Ascending aorta (tissue), 2 donors: Measurements from ENCODE around the gene CHRNB2. TPM values are rescaled to one million over a fixed set of nuclear protein-coding genes. Genes with fewer than 3 reads are reported as not detected.

Experiments used
- DNase-seq, 2 donors: peaks; one replicate each; pipeline ENCODE4 v3.0.0-alpha.2; 2019; ENCODE audit warnings: low spot score in 2 of 2
- H3K27ac ChIP-seq, 2 donors: fragments of 200-600 bp; sonication (generic); one replicate each; pipeline ENCODE4 v1.5.1; 2016 to 2017; ENCODE audit warnings: mild to moderate bottlenecking in 1 of 2
- H3K27me3 ChIP-seq: fragments of 200-600 bp; sonication (generic); one replicate; pipeline ENCODE4 v1.5.1; 2017
- H3K36me3 ChIP-seq, 2 donors: fragments of 200-600 bp; sonication (generic); one replicate each; pipeline ENCODE4 v1.5.1; 2016
- H3K4me1 ChIP-seq, 2 donors: fragments of 200-600 bp; sonication (generic); one replicate each; pipeline ENCODE4 v1.5.1; 2016 to 2017; ENCODE audit warnings: mild to moderate bottlenecking in 1 of 2
- H3K4me3 ChIP-seq, 2 donors: fragments of 200-600 bp; sonication (generic); one replicate each; pipeline ENCODE4 v1.5.1; 2016 to 2017; ENCODE audit warnings: mild to moderate bottlenecking in 1 of 2
- H3K9me3 ChIP-seq, 2 donors: fragments of 200-600 bp; sonication (generic); one replicate each; pipeline ENCODE4 v1.5.1; 2016
- intact Hi-C: fragments of 100-400 bp; cut with DNase I; formaldehyde crosslinking; loops from one replicate; pipeline ENCODE4 v1.15.1; 2023
- total RNA-seq: library from RNA; depleted of rRNA; stranded (reverse); fragments of >200 nt; gene quantifications from one replicate; pipeline ENCODE4 v1.1.0, GENCODE V29; 2016
- TF ChIP-seq, protein P1 (sequence below), 3 experiments: fragments of 200-600 bp in 2 of 3; fragments of 450-650 bp in 1 of 3; sonication (generic) in 2 of 3; IDR thresholded peaks; one replicate each; pipeline ENCODE4 v1.5.1; 2016 to 2019; ENCODE audit warnings: antibody characterized with exemption in 3 of 3, mild to moderate bottlenecking in 1 of 3, moderate library complexity in 1 of 3

Gene CHRNB2
- total RNA-seq, 1 donor from 2014 or later, result not detected

DNA sequence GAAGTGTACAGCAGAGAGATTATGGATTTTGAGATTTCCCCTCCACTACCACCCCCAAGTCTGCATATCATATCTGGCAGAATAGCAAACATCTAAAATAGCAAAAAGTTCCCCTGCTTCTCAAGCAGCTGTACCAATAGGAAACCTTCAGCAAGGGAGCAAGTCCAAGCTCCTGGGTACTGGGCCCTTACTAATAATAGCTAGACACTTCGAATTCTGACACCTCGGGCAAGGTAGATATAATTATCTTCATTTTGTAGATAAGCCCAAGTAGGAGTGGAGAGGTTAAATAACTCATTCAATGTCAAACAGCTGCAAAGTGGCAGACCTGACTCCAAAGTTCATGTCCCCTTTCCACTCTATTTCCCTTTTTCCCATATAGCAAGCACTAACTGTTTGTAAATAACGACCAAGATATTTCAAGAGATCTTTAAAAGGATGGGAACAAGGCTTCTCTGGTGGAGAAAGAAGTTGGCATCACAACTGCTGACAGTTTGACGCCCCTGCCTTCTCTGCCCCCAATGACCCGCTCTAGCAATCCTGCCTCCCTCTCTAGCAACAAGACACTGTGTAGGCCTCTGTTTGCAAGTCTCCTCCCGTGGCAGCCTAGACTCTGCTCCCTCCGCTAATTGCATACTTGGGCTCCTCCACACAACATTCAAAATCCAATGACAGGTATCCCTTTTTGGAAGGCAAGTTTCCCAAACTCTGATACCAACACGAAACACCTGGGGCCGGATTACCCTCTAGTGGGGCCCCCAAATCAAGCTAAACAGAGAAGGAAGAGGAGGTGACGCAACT, 59.1 kb downstream of the CHRNB2 start:
- peak overlapping the region; percentile 85 to 98 for H3K4me3 ChIP-seq
- H3K36me3 ChIP-seq, result no peaks in the 10 kb centered on the region
- TF ChIP-seq, protein P1, sequence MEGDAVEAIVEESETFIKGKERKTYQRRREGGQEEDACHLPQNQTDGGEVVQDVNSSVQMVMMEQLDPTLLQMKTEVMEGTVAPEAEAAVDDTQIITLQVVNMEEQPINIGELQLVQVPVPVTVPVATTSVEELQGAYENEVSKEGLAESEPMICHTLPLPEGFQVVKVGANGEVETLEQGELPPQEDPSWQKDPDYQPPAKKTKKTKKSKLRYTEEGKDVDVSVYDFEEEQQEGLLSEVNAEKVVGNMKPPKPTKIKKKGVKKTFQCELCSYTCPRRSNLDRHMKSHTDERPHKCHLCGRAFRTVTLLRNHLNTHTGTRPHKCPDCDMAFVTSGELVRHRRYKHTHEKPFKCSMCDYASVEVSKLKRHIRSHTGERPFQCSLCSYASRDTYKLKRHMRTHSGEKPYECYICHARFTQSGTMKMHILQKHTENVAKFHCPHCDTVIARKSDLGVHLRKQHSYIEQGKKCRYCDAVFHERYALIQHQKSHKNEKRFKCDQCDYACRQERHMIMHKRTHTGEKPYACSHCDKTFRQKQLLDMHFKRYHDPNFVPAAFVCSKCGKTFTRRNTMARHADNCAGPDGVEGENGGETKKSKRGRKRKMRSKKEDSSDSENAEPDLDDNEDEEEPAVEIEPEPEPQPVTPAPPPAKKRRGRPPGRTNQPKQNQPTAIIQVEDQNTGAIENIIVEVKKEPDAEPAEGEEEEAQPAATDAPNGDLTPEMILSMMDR (IDR thresholded peaks at IDR 0.05), result no peak
- H3K27me3 ChIP-seq, result no peaks in the 10 kb centered on the region
- intact Hi-C loops, result loop anchor here (1.0 to 5.0 kb wide), 2 partner anchors 18 to 311 kb away; partner anchors contain the start of genes ADAR and PMVK
- H3K27ac ChIP-seq, result peak overlapping the region; percentile 95 to 97
- H3K4me1 ChIP-seq, result peaks cover 0 to 9% of the 10 kb centered on the region in 2 donors
- H3K9me3 ChIP-seq, result no peaks in the 10 kb centered on the region
- DNase-seq, result no peak

DNA sequence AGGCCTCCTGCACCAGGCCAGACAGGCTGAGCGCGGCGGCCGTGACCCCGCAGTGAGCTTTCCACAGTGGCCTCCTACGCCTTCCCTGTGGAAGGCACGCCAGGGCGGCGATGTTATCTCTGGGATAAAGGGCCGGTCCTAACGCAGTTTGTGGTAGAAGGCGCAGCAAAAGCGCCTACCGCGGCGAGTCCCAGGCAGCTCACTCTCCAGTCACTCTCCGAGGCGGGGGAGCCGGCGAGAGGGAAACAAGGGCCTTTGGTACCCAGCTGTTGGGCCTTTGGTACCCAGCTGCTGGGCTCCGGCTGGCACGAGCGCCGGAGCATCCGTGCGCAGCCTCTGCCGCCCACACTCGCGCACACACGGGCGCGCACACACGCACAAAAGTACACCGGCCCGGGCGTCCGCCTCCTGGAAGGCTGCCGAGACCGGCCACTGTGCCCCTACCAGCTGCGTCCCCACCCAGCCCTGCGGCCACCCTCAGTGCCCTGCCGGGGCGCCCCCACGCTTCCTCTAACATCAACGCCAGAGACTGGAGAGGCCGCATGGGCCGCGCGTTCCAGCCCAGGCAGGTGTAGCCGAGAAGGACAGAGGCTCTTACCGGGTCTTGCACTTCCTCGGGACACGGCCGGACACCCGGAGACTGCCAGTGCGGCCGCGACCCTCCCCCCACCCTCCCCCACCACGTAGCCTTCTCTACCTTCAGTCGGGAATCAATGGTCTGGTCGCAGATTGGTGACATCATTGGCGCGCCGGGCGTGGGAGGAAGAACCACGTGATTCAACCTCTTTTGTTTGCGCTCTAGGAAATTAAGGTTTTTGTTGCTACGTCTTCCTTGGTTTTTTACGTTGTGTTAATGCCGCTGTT, 59.9 kb downstream of the CHRNB2 start:
- TF ChIP-seq, protein P1 (IDR thresholded peaks at IDR 0.05), result no peak
- H3K4me3 ChIP-seq, result peak overlapping the region; percentile 85 to 98
- peak overlapping the region; percentile 95 to 97 for H3K27ac ChIP-seq
- peaks cover 0 to 9% of the 10 kb centered on the region in 2 donors for H3K4me1 ChIP-seq
- DNase-seq, result peak; percentile 41 to 94
- H3K27me3 ChIP-seq, result no peaks in the 10 kb centered on the region
- intact Hi-C loops, result loop anchor here (1.0 to 5.0 kb wide), 3 partner anchors 19 to 310 kb away; partner anchors contain the start of genes ADAR, PMVK and UBE2Q1
- H3K36me3 ChIP-seq, result no peaks in the 10 kb centered on the region
- no peaks in the 10 kb centered on the region for H3K9me3 ChIP-seq

DNA sequence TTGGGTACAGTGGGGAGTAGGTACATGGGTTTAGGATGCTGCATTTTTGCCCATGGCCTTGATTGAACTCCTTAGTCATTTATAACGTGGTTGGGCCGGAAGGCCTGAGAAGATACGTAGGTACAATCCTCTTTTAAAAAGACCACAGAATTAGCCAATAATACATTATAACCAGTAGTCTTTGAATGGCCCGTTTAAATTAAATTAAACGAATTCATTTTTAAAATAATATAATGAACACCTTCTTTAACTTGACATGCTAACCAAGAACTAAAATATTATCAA, 60.5 kb downstream of the CHRNB2 start:
- Histone ChIP-seq H3K27ac (peak overlapping the region; percentile 95 to 97), H3K4me3 (peak overlapping the region; percentile 85 to 98), H3K36me3 (no peaks in the 10 kb centered on the region), H3K4me1 (peaks cover 0 to 9% of the 10 kb centered on the region in 2 donors), H3K27me3 (no peaks in the 10 kb centered on the region), H3K9me3 (no peaks in the 10 kb centered on the region)
- no peak for DNase-seq
- intact Hi-C loops, result loop anchor here (2.0 to 5.0 kb wide), 2 partner anchors 69 to 309 kb away; partner anchors contain the start of genes PMVK and UBE2Q1
- TF ChIP-seq, protein P1 (IDR thresholded peaks at IDR 0.05), result no peak

DNA sequence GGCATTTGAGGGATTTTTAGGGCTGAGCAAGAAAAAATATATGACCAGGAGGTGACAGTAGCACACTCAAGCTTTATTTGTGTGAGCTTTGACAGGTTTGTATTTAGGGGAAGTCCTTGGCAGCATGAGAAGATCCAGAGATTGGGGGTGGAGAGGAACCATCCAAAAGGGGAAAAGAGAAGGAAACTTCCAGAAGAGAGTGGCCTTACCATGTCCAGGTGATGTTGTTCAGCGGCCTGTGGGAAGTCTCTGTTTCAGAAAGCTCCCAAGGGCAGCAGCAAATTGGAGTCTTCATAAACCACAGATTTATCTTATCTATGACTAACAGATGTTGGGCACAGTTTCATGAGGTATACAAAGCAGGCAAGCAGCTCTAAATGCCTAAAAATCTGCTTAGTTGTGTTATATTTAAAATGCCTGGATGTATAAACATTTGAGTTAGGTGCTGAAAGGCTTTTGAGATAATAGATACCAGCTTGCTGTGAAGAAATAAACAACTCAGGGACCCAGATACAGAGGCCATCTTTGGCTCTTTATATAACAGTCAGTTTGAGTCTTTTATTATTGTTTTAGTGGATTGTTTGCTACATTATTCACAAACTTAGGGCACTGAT, 61.6 kb downstream of the CHRNB2 start:
- Histone ChIP-seq H3K27ac (no peak overlapping the region), H3K36me3 (no peaks in the 10 kb centered on the region), H3K27me3 (no peaks in the 10 kb centered on the region), H3K9me3 (no peaks in the 10 kb centered on the region), H3K4me3 (no peak overlapping the region), H3K4me1 (peaks cover 0 to 9% of the 10 kb centered on the region in 2 donors)
- no peak for DNase-seq
- intact Hi-C loops, result loop anchor here (2.0 to 5.0 kb wide), 2 partner anchors 70 to 308 kb away; partner anchors contain the start of genes PMVK and UBE2Q1
- TF ChIP-seq, protein P1 (IDR thresholded peaks at IDR 0.05), result no peak

Other genes starting within 250 kb of the CHRNB2 start
- not detected for gene AQP10, start 246.7 kb upstream of the CHRNB2 start, total RNA-seq
- 173 TPM for gene ATP8B2, start 242.3 kb upstream of the CHRNB2 start, total RNA-seq
- gene IL6R, start 162.4 kb upstream of the CHRNB2 start, total RNA-seq, result 6.7 TPM
- 4.6 TPM for gene TDRD10, start 65.6 kb upstream of the CHRNB2 start, total RNA-seq
- gene SHE, start 65.4 kb upstream of the CHRNB2 start, total RNA-seq, result 107 TPM
- gene UBE2Q1, start 9.1 kb upstream of the CHRNB2 start, total RNA-seq, result 10.6 TPM
- gene ADAR, start 40.4 kb downstream of the CHRNB2 start, total RNA-seq, result 65.3 TPM